Measurements from ENCODE around the gene FOXQ1. TPM values are rescaled to one million over a fixed set of nuclear protein-coding genes. Genes with fewer than 3 reads are reported as not detected.
"Not testable (repeated sequence)": the region's sequence is repeated elsewhere in the genome, so short reads cannot be mapped to it uniquely, and the experiment has no call there.

FOXQ1 gene
- polyA plus RNA-seq, 3 donors: 8.1 to 10.9 (median 10.0) TPM

GRCh38 chr6:1318036-1318435 lies 6.1 kb downstream of the FOXQ1 start:
- no peak for DNase-seq (ENCODE audit: low read depth in 3 of 3, low spot score in 2 of 3)

DNA sequence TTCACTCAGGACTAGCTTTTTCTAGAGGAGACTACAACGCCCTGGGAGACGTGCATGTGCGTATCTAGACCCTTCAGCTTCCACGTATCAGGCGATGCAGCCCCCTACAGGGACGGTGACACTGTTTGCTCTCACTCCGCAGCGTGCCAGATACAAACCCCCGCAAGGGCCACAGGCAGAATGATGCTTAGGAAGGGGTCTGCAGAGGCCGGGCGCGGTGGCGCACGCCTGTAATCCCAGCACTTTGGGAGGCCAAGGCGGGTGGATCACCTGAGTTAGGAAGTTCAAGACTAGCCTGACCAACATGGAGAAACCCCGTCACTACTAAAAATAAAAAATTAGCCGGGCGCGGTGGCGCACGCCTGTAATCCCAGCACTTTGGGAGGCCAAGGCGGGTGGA lies 6.7 kb downstream of the FOXQ1 start:
- DNase-seq (ENCODE audit: low read depth in 3 of 3, low spot score in 2 of 3): not testable (repeated sequence)

GRCh38 chr6:1321738-1322137 lies 9.8 kb downstream of the FOXQ1 start:
- no peak for DNase-seq (ENCODE audit: low read depth in 3 of 3, low spot score in 2 of 3)

- no peak for DNase-seq (ENCODE audit: low read depth in 3 of 3, low spot score in 2 of 3)
These were observed 10.3 kb downstream of the FOXQ1 start for GRCh38 chr6:1322156-1322555.

GRCh38 chr6:1322696-1323219 lies 10.9 kb downstream of the FOXQ1 start:
- DNase-seq (ENCODE audit: low read depth in 3 of 3, low spot score in 2 of 3): no peak

- DNase-seq (ENCODE audit: low read depth in 3 of 3, low spot score in 2 of 3): no peak
These were observed 13.0 kb downstream of the FOXQ1 start for GRCh38 chr6:1324936-1325335.

- DNase-seq (ENCODE audit: low read depth in 3 of 3, low spot score in 2 of 3): no peak
These were observed 13.8 kb downstream of the FOXQ1 start for GRCh38 chr6:1325461-1326309.

- no peak for DNase-seq (ENCODE audit: low read depth in 3 of 3, low spot score in 2 of 3)
These were observed 14.7 kb downstream of the FOXQ1 start for GRCh38 chr6:1326535-1327121.

DNA sequence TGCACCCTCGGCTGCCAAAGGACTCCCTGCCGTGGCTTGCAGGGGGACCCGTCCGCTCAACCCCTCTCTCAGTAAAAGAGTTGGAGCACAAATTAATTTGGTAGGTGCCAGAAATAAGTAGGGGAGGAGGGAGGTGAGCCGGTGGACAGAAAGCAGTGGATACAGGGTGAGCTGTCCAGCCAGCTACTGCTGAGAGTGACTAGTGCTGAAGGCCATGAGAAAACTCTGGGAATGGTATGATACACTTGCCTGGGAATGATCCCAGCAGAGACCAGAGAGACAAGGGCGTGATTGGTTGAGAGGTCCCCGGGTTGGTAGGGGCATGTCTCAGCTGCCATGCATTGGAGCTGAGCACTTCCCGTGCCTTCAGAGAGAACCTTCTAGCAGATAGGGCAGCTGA lies 15.7 kb downstream of the FOXQ1 start:
- DNase-seq (ENCODE audit: low read depth in 3 of 3, low spot score in 2 of 3): no peak

- DNase-seq (ENCODE audit: low read depth in 3 of 3, low spot score in 2 of 3): no peak
These were observed 16.4 kb downstream of the FOXQ1 start for GRCh38 chr6:1328129-1328800.

DNA sequence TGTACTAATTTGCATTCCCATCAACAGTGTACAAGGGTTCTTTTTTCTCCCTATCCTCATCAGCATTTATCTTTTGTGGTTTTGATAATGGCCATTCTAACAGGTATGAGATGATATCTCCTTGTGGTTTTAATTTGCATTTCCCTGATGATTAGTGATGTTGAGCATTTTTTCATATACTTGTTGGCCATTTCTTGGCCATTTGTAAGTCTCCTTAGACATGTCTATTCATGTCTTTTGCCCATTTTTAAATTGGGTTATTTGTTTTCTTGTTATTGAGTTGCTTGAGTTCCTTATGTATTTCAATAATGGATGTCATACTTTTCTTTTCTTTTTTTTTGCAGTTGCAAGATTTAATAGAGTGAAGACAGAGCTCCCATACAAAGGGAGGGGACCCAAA lies 17.8 kb downstream of the FOXQ1 start:
- no peak for DNase-seq (ENCODE audit: low read depth in 3 of 3, low spot score in 2 of 3)

GRCh38 chr6:1334684-1335083 lies 22.8 kb downstream of the FOXQ1 start:
- DNase-seq (ENCODE audit: low read depth in 3 of 3, low spot score in 2 of 3): no peak

- DNase-seq (ENCODE audit: low read depth in 3 of 3, low spot score in 2 of 3): no peak
These were observed 23.6 kb downstream of the FOXQ1 start for GRCh38 chr6:1335367-1336037.

DNA sequence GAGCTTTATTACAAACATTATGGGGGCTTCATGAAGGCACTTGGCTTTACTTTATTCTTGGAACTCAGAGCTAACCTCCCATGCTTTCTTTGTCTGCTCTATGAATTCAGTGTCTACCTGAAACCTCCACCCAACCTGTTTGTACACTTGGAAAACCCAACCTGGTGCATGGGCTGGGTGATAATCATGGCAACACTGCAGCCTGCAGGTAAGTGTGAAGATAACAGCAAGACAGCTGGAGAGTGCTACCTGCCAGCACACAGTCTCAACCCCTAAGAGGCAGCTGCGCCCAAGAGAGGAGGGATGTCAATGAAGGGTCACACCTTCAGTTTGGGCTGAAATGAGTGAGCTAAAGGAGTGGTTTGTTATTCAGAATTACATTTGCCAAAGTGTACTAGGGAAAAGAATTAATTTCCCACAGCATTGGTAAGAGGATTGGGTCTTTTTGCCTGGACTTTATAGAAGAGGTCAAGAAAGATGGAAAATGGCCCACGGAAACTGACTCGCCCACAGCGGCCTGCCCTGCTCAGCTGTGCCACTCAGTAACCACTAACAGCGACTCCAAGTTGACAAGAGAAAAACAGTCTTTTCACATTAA lies 24.4 kb downstream of the FOXQ1 start:
- no peak for DNase-seq (ENCODE audit: low read depth in 3 of 3, low spot score in 2 of 3)

DNA sequence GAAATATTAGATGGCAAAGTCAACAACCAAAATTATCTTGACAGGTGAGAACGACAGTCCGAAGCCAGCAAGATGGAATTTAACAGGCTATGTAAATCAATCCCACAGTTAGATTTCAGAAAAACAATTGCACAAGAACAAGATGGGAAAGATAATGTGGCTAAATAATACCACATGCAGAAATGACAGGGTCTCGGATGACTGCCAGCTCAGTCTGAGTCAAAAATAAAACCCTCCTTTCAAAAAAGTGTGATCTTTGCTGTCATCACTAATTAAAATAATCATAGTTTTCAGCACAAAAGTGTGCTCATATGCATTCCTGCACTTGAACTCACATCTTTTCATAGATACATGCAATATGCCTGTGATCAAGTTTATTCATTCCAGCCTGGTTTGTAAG lies 25.9 kb downstream of the FOXQ1 start:
- DNase-seq (ENCODE audit: low read depth in 3 of 3, low spot score in 2 of 3): no peak

DNA sequence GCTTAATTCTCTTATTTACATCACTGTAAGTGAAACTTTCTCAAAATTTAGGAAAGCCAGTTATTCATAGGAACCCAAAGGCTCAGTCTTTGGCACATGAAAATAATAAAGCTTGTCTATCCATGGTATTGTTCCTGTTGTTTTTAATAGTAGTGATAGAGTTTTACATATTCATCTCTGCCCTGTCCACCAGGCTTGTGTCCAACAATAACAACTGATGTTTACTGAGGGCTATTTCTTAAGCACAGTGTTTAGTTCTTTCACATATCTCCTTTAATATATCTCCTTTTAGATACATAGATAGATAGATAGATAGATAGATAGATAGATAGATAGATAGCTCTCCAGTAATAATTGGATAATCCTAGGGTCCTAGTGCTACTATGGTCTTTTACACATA lies 34.2 kb downstream of the FOXQ1 start:
- no peak for DNase-seq (ENCODE audit: low read depth in 3 of 3, low spot score in 2 of 3)

GRCh38 chr6:1346558-1347091 lies 34.7 kb downstream of the FOXQ1 start:
- DNase-seq (ENCODE audit: low read depth in 3 of 3, low spot score in 2 of 3): no peak

DNA sequence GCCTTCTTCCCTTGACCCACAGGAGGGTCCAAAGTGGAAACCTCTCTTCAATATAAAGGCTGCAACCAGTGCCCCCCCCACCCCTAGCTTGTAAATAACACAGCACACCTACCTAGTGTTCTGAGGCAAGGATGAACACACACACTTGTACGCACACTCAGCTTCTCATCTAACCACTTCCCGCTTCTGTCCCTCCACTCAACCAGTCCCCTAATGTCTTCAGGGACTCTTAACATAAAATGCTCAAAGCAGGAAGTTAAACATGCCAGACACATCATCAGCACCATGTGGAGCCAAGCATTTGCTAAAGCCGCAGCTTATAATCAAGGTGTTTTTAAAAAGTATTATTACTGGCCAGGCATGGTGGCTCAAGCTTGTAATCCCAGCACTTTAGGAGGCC lies 35.3 kb downstream of the FOXQ1 start:
- no peak for DNase-seq (ENCODE audit: low read depth in 3 of 3, low spot score in 2 of 3)

- DNase-seq (ENCODE audit: low read depth in 3 of 3, low spot score in 2 of 3): no peak
These were observed 36.8 kb downstream of the FOXQ1 start for GRCh38 chr6:1348675-1349074.

GRCh38 chr6:1349655-1350054 lies 37.8 kb downstream of the FOXQ1 start:
- no peak for DNase-seq (ENCODE audit: low read depth in 3 of 3, low spot score in 2 of 3)

Measured in right renal cortex interstitium (tissue), 3 donors.